ENCODE measurements around the gene KCNH2. TPM values are rescaled to one million over a fixed set of nuclear protein-coding genes. Genes with fewer than 3 reads are reported as not detected.

KCNH2 gene
- total RNA-seq = under 0.01 TPM in 2 replicates

DNA sequence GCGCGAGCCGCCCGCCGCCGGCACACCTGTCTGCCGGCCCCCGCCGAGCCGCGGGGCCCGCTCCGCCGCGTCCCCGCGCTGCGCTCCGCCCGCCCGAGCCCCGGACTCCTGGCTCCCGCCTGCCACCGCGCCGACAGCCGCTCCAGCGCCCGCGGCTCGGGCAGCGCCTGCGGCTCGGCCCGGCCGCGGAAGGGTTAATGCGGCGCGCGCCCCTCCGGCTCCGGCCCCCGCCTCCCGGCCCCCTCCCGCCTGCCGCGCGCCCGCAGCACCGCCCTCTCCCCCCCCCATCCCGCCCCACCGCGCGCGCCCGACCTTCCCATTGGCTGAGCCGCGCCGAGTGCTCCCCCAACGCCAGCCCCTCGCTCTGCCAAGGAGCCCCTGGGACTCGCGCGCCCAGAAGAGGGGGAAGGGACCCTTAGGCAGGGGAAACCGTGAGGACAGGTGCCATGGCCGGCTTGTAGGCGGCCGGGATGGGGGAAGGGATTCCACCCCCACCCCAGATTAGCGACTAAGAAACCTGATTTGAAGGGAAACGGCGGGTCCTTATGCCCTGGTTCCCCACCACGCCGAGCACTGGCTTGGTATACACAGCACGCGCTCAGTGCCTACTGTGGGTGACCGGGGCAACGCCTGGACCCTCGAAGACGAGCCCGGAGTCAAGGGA lies at the start of gene KCNH2:
Gene KCNH2 (minus strand): TSS at position 196 of the 664 bp plus-strand sequence. CDS start 408 bp downstream, outside the sequence.

DNA sequence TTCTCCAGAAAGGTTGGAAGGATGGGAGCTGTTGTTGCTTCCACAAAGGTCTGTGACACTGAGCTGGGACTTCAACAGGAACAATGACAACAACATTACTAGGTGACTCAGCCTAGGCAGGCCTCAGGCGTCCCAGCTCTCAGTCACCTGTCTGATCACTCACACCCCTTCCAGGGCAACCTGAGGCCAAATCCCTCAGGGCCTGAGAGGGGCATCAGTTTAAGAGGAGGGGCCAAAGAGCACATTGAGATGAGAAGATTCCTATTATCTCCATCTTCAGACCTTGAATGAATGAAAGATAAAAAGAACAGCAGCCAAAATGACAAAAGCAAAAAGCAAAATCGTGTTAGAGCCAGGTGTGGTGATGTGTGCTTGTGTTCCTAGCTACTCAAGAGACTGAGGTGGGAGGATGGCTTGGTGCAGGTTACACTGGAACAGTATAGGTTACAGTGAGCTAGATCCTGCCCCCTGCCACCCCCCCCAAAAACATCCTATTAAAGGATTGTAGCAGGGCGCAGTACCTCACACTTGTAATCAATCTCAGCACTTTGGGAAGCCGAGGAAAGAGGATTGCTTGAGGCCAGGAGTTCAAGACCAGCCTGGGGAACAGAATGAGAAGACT lies 46.4 kb upstream of the KCNH2 start, which contains the start of gene ATG9B:
Gene ATG9B (minus strand): TSS at position 60 of the 622 bp plus-strand sequence. CDS start 71 bp downstream, outside the sequence.

DNA sequence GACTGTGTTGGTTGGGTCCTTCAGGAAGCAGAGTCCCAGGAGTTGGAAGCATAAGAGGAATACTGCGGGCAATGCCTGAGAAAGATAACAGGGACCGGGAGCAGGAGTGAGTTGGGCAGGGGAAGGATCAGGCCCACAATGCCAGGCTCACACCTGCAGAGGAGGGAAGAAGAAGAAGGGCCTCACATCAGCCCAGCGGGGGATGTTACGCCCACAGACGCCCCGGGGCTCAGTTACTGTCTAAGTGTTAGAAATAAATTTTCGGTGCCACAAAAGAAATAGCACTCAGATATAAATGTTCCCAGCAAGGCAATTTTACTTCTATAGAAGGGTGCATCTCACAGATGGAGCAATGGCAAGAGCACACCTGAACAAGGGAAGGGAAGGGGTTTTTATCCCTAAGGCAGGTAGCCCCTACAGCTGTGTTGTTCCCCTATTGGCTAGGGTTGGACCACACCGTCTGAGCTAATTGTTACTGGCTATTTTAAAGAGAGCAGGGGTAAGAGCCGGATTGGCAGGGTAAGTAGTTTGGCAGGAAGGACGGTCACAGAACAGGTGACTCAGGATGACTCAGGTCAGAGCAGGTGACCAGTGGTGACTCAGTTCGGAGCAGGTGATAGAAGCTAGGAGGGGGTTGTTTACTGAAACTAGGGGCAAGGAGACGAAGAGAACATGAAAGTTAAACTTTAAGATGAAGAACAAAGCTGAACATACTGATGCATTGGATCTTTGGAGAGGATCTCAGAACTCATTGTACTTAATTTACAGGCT lies 12.5 kb upstream of the KCNH2 start, which contains the start of gene NOS3:
Gene NOS3 (plus strand): TSS at position 602 of the 771 bp plus-strand sequence. CDS start 2,787 bp downstream, outside the sequence.

Other genes starting within 250 kb of the KCNH2 start
- not detected in 2 replicates for gene GIMAP5, start 240.9 kb downstream of the KCNH2 start, total RNA-seq
- not detected in 2 replicates for gene TMEM176B, start 178.0 kb downstream of the KCNH2 start, total RNA-seq
- gene TMEM176A, start 177.6 kb downstream of the KCNH2 start, total RNA-seq = not detected in 2 replicates
- gene AOC1, start 125.8 kb downstream of the KCNH2 start, total RNA-seq = not detected in 2 replicates
- 2.4 and 14.1 TPM in 2 replicates for gene NOS3, start 12.7 kb upstream of the KCNH2 start, total RNA-seq
- 6.5 and 20.0 TPM in 2 replicates for gene ATG9B, start 46.2 kb upstream of the KCNH2 start, total RNA-seq
- gene ABCB8, start 50.1 kb upstream of the KCNH2 start, total RNA-seq = 34.9 and 78.1 TPM in 2 replicates
- 0.22 and 1.2 TPM in 2 replicates for gene ASIC3, start 70.2 kb upstream of the KCNH2 start, total RNA-seq
- gene CDK5, start 79.6 kb upstream of the KCNH2 start, total RNA-seq = 16.1 and 27.9 TPM in 2 replicates
- 68.3 and 86.6 TPM in 2 replicates for gene SLC4A2, start 81.3 kb upstream of the KCNH2 start, total RNA-seq
- gene FASTK, start 102.5 kb upstream of the KCNH2 start, total RNA-seq = 101 and 162 TPM in 2 replicates
- 29.1 and 44.4 TPM in 2 replicates for gene TMUB1, start 105.2 kb upstream of the KCNH2 start, total RNA-seq
- gene AGAP3, start 108.2 kb upstream of the KCNH2 start, total RNA-seq = 71.1 and 108 TPM in 2 replicates
- gene GBX1, start 189.4 kb upstream of the KCNH2 start, total RNA-seq = not detected in 2 replicates
- gene ASB10, start 208.9 kb upstream of the KCNH2 start, total RNA-seq = not detected in 2 replicates
- gene H2BK1, start 232.2 kb upstream of the KCNH2 start, total RNA-seq = not detected in 2 replicates
- 22.4 and 43.6 TPM in 2 replicates for gene ABCF2, start 248.9 kb upstream of the KCNH2 start, total RNA-seq

All from placental epithelial cell (primary cell).